ENCODE data around the gene WFDC10B. TPM values are rescaled to one million over a fixed set of nuclear protein-coding genes. Genes with fewer than 3 reads are reported as not detected.

WFDC10B gene
- total RNA-seq = not detected
- total RNA-seq (2013) = not detected

GRCh38 chr20:45704969-45705637, at the start of gene WFDC10B:
Gene WFDC10B (minus strand): TSS chr20:45705019. CDS start chr20:45685992, 19,027 bp downstream.
- Histone ChIP-seq H3K9me3 (ENCODE audit: control insufficient read depth, insufficient read depth, low read length) (no peaks in the 10 kb centered on the region), H3K4me3 (ENCODE audit: low read length) (no peak within 1 kb of the TSS), H3K36me3 (ENCODE audit: control insufficient read depth, insufficient read depth, low read length) (no peaks in the 10 kb centered on the region), H3K27me3 (ENCODE audit: control insufficient read depth, insufficient read depth, low read length) (no peaks in the 10 kb centered on the region), H3K27ac (ENCODE audit: low read length) (no peak within 1 kb of the TSS), H3K4me1 (ENCODE audit: control insufficient read depth, insufficient read depth, low read length) (no peaks in the 10 kb centered on the region)
- ATAC-seq (no peak), DNase-seq (no peak)
- Mint-ChIP-seq H3K27ac (no peak within 1 kb of the TSS), H3K4me3 (no peak within 1 kb of the TSS), H3K27me3 (ENCODE audit: low read depth in 2 of 2) (peaks cover 14 to 40% of the 10 kb centered on the region in 2 donors), H3K4me1 (no peaks in the 10 kb centered on the region), H3K36me3 (no peaks in the 10 kb centered on the region), H3K9me3 (no peaks in the 10 kb centered on the region)
- WGBS (ENCODE audit: insufficient coverage) = 92% methylated on average over 1 of the region's 1 CpG
- TF ChIP-seq CTCF (IDR thresholded peaks at IDR 0.05) = no peak
- intact Hi-C loops (cut with micrococcal nuclease) = no loop called here

GRCh38 chr20:45752746-45753145, 47.9 kb upstream of the WFDC10B start:
- Histone ChIP-seq H3K27ac (ENCODE audit: low read length) (no peak overlapping the region), H3K4me1 (ENCODE audit: control insufficient read depth, insufficient read depth, low read length) (no peaks in the 10 kb centered on the region), H3K27me3 (ENCODE audit: control insufficient read depth, insufficient read depth, low read length) (peaks cover 3% of the 10 kb centered on the region), H3K36me3 (ENCODE audit: control insufficient read depth, insufficient read depth, low read length) (no peaks in the 10 kb centered on the region), H3K9me3 (ENCODE audit: control insufficient read depth, insufficient read depth, low read length) (no peaks in the 10 kb centered on the region), H3K4me3 (ENCODE audit: low read length) (no peak overlapping the region)
- H3K27me3 Mint-ChIP-seq (ENCODE audit: low read depth in 2 of 2) = peaks cover 13 to 35% of the 10 kb centered on the region in 2 donors
- H3K4me1 Mint-ChIP-seq = no peaks in the 10 kb centered on the region
- 76% methylated on average over 3 of the region's 3 CpGs for WGBS (ENCODE audit: insufficient coverage)
- no peaks in the 10 kb centered on the region for H3K36me3 Mint-ChIP-seq
- TF ChIP-seq CTCF (IDR thresholded peaks at IDR 0.05) = no peak
- no peak overlapping the region for H3K4me3 Mint-ChIP-seq
- H3K27ac Mint-ChIP-seq = no peak overlapping the region
- H3K9me3 Mint-ChIP-seq = no peaks in the 10 kb centered on the region
- intact Hi-C loops (cut with micrococcal nuclease) = no loop called here
- DNase-seq (no peak), ATAC-seq (no peak)

- TF ChIP-seq CTCF (IDR thresholded peaks at IDR 0.05) = no peak
- H3K27ac ChIP-seq (ENCODE audit: low read length) = no peak overlapping the region
- no peaks in the 10 kb centered on the region for H3K4me1 ChIP-seq (ENCODE audit: control insufficient read depth, insufficient read depth, low read length)
- Mint-ChIP-seq H3K4me1 (no peaks in the 10 kb centered on the region), H3K36me3 (no peaks in the 10 kb centered on the region), H3K27me3 (ENCODE audit: low read depth in 2 of 2) (peaks cover 20 to 43% of the 10 kb centered on the region in 2 donors), H3K27ac (no peak overlapping the region), H3K4me3 (no peak overlapping the region), H3K9me3 (no peaks in the 10 kb centered on the region)
- DNase-seq (no peak), ATAC-seq (no peak)
- H3K9me3 ChIP-seq (ENCODE audit: control insufficient read depth, insufficient read depth, low read length) = no peaks in the 10 kb centered on the region
- intact Hi-C loops (cut with micrococcal nuclease) = no loop called here
- H3K36me3 ChIP-seq (ENCODE audit: control insufficient read depth, insufficient read depth, low read length) = no peaks in the 10 kb centered on the region
- H3K27me3 ChIP-seq (ENCODE audit: control insufficient read depth, insufficient read depth, low read length) = peaks cover 3% of the 10 kb centered on the region
- H3K4me3 ChIP-seq (ENCODE audit: low read length) = no peak overlapping the region
- 94% methylated on average over 1 of the region's 1 CpG for WGBS (ENCODE audit: insufficient coverage)
Observed at GRCh38 chr20:45751721-45752120, 46.9 kb upstream of the WFDC10B start.

- H3K4me3 Mint-ChIP-seq = no peak overlapping the region
- no peaks in the 10 kb centered on the region for H3K36me3 Mint-ChIP-seq
- peaks cover 18 to 25% of the 10 kb centered on the region in 2 donors for H3K27me3 Mint-ChIP-seq (ENCODE audit: low read depth in 2 of 2)
- H3K4me3 ChIP-seq (ENCODE audit: low read length) = no peak overlapping the region
- no peaks in the 10 kb centered on the region for H3K9me3 ChIP-seq (ENCODE audit: control insufficient read depth, insufficient read depth, low read length)
- peaks cover 3% of the 10 kb centered on the region for H3K27me3 ChIP-seq (ENCODE audit: control insufficient read depth, insufficient read depth, low read length)
- H3K36me3 ChIP-seq (ENCODE audit: control insufficient read depth, insufficient read depth, low read length) = no peaks in the 10 kb centered on the region
- no peaks in the 10 kb centered on the region for H3K9me3 Mint-ChIP-seq
- DNase-seq = no peak
- no peak for ATAC-seq
- H3K27ac ChIP-seq (ENCODE audit: low read length) = no peak overlapping the region
- intact Hi-C loops (cut with micrococcal nuclease) = no loop called here
- H3K4me1 Mint-ChIP-seq = no peaks in the 10 kb centered on the region
- no peaks in the 10 kb centered on the region for H3K4me1 ChIP-seq (ENCODE audit: control insufficient read depth, insufficient read depth, low read length)
- H3K27ac Mint-ChIP-seq = no peak overlapping the region
- no peak for TF ChIP-seq CTCF (IDR thresholded peaks at IDR 0.05)
Observed at GRCh38 chr20:45745015-45745414, 40.2 kb upstream of the WFDC10B start.

All from natural killer cell (primary cell).